Measurements from ENCODE around the gene LRRC71. TPM values are rescaled to one million over a fixed set of nuclear protein-coding genes. Genes with fewer than 3 reads are reported as not detected.

Gene LRRC71
- 0.11 and 0.43 TPM in 2 replicates for total RNA-seq

GRCh38 chr1:156920233-156921052, at the start of gene LRRC71:
LRRC71 (plus strand) TSS chr1:156920632; CDS start chr1:156920804, 172 bp downstream.

GRCh38 chr1:156893048-156893953, 27.1 kb upstream of the LRRC71 start, which contains the start of gene PEAR1:
PEAR1 (plus strand) TSS chr1:156893718; CDS start chr1:156903927, 10,209 bp downstream.

Other genes starting within 250 kb of the LRRC71 start
- 22.0 and 36.2 TPM in 2 replicates for gene NES, start 243.2 kb upstream of the LRRC71 start, total RNA-seq
- gene CRABP2, start 215.0 kb upstream of the LRRC71 start, total RNA-seq, result not detected in 2 replicates
- 8.3 and 12.1 TPM in 2 replicates for gene METTL25B, start 192.2 kb upstream of the LRRC71 start, total RNA-seq
- gene ISG20L2, start 191.9 kb upstream of the LRRC71 start, total RNA-seq, result 5.6 and 7.9 TPM in 2 replicates
- 29.9 and 31.7 TPM in 2 replicates for gene MRPL24, start 179.5 kb upstream of the LRRC71 start, total RNA-seq
- 86.1 and 98.6 TPM in 2 replicates for gene HDGF, start 169.0 kb upstream of the LRRC71 start, total RNA-seq
- gene PRCC, start 153.1 kb upstream of the LRRC71 start, total RNA-seq, result 9.6 and 11.3 TPM in 2 replicates
- not detected in 2 replicates for gene SH2D2A, start 103.8 kb upstream of the LRRC71 start, total RNA-seq
- gene INSRR, start 61.5 kb upstream of the LRRC71 start, total RNA-seq, result not detected in 2 replicates
- not detected in 2 replicates for gene NTRK1, start 59.8 kb upstream of the LRRC71 start, total RNA-seq
- gene PEAR1, start 26.9 kb upstream of the LRRC71 start, total RNA-seq, result 16.5 and 19.1 TPM in 2 replicates
- 19.6 and 26.1 TPM in 2 replicates for gene ARHGEF11, start 125.1 kb downstream of the LRRC71 start, total RNA-seq
- not detected in 2 replicates for gene ETV3L, start 179.2 kb downstream of the LRRC71 start, total RNA-seq
- gene ETV3, start 217.8 kb downstream of the LRRC71 start, total RNA-seq, result 18.2 and 19.9 TPM in 2 replicates